ENCODE measurements around the gene CCNQ. TPM values are rescaled to one million over a fixed set of nuclear protein-coding genes. Genes with fewer than 3 reads are reported as not detected.

CCNQ gene
- total and polyA plus RNA-seq, 3 donors from 2014 or later = 19.6 to 27.6 (median 26.9) TPM

GRCh38 chrX:153557618-153558355 is 41.2 kb downstream of the CCNQ start:
- no peak for TF ChIP-seq CTCF (IDR thresholded peaks at IDR 0.05)
- no peak for TF ChIP-seq POLR2A (IDR thresholded peaks at IDR 0.05)
- H3K36me3 ChIP-seq (ENCODE audit: low read depth, missing control alignments) = no peaks in the 10 kb centered on the region
- intact Hi-C loops (cut with DNase I; ENCODE audit: low total_unique reads) = no loop called here

GRCh38 chrX:153556767-153557166 is 42.2 kb downstream of the CCNQ start:
- intact Hi-C loops (cut with DNase I; ENCODE audit: low total_unique reads) = no loop called here
- Histone ChIP-seq H3K27ac (no peak overlapping the region), H3K36me3 (ENCODE audit: low read depth, missing control alignments) (no peaks in the 10 kb centered on the region), H3K27me3 (no peaks in the 10 kb centered on the region), H3K4me1 (no peaks in the 10 kb centered on the region), H3K9me3 (no peaks in the 10 kb centered on the region), H3K4me3 (no peak overlapping the region)
- 93% methylated on average over 9 of the region's 12 CpGs; no CpG with 5 or more reads in 1 of the 2 donors for WGBS, 2 donors
- TF ChIP-seq POLR2A (IDR thresholded peaks at IDR 0.05) = no peak
- TF ChIP-seq CTCF (IDR thresholded peaks at IDR 0.05) = no peak
- DNase-seq = no peak

More at GRCh38 chrX:153557618-153558355, 41.2 kb downstream of the CCNQ start:
- 80 to 91% methylated on average over 1 to 19 of the region's 19 CpGs for WGBS, 2 donors
- H3K4me3 ChIP-seq = no peak overlapping the region
- H3K9me3 ChIP-seq = no peaks in the 10 kb centered on the region
- H3K27me3 ChIP-seq = no peaks in the 10 kb centered on the region
- no peaks in the 10 kb centered on the region for H3K4me1 ChIP-seq
- no peak for DNase-seq
- H3K27ac ChIP-seq = no peak overlapping the region

GRCh38 chrX:153554519-153555167 is 44.3 kb downstream of the CCNQ start:
- DNase-seq = peak; percentile 72
- H3K27ac ChIP-seq = no peak overlapping the region
- no peaks in the 10 kb centered on the region for H3K4me1 ChIP-seq
- no peaks in the 10 kb centered on the region for H3K9me3 ChIP-seq
- H3K36me3 ChIP-seq (ENCODE audit: low read depth, missing control alignments) = no peaks in the 10 kb centered on the region
- TF ChIP-seq CTCF (IDR thresholded peaks at IDR 0.05) (peak in 2 of 3 experiments; percentile 39 to 56), POLR2A (IDR thresholded peaks at IDR 0.05) (no peak)
- no peaks in the 10 kb centered on the region for H3K27me3 ChIP-seq
- WGBS, 2 donors = 0 to 64% methylated on average over 5 to 15 of the region's 17 CpGs
- H3K4me3 ChIP-seq = no peak overlapping the region
- intact Hi-C loops (cut with DNase I; ENCODE audit: low total_unique reads) = no loop called here

GRCh38 chrX:153551135-153551534 is 47.8 kb downstream of the CCNQ start:
- 84 to 99% methylated on average over 5 of the region's 5 CpGs for WGBS, 2 donors
- intact Hi-C loops (cut with DNase I; ENCODE audit: low total_unique reads) = no loop called here
- H3K27me3 ChIP-seq = no peaks in the 10 kb centered on the region
- no peaks in the 10 kb centered on the region for H3K36me3 ChIP-seq (ENCODE audit: low read depth, missing control alignments)
- no peaks in the 10 kb centered on the region for H3K9me3 ChIP-seq
- no peak overlapping the region for H3K4me3 ChIP-seq
- DNase-seq = no peak
- no peak overlapping the region for H3K27ac ChIP-seq
- no peak for TF ChIP-seq CTCF (IDR thresholded peaks at IDR 0.05)
- TF ChIP-seq POLR2A (IDR thresholded peaks at IDR 0.05) = no peak
- H3K4me1 ChIP-seq = no peaks in the 10 kb centered on the region

Data from testis (tissue), 3 donors.